Measurements from ENCODE around the gene USP2.

USP2 gene

GRCh38 chr11:119423509-119424254 lies 42.2 kb upstream of the USP2 start:
- Histone ChIP-seq H3K27ac (no peak overlapping the region), H3K4me1 (ENCODE audit: control insufficient read depth in 1 of 2, insufficient read depth in 1 of 2, low read depth in 1 of 2, low read length in 1 of 2) (no peaks in the 10 kb centered on the region), H3K27me3 (peaks cover 63% of the 10 kb centered on the region), H3K4me3 (ENCODE audit: low read depth in 1 of 2, low read length in 1 of 2) (no peak overlapping the region), H3K36me3 (no peaks in the 10 kb centered on the region), H3K9me3 (no peaks in the 10 kb centered on the region)
- no peak for TF ChIP-seq CTCF (IDR thresholded peaks at IDR 0.05)

- Histone ChIP-seq H3K27me3 (peaks cover 63% of the 10 kb centered on the region), H3K4me1 (ENCODE audit: control insufficient read depth in 1 of 2, insufficient read depth in 1 of 2, low read depth in 1 of 2, low read length in 1 of 2) (no peaks in the 10 kb centered on the region), H3K4me3 (ENCODE audit: low read depth in 1 of 2, low read length in 1 of 2) (no peak within 1 kb of the TSS), H3K27ac (no peak within 1 kb of the TSS), H3K36me3 (no peaks in the 10 kb centered on the region), H3K9me3 (no peaks in the 10 kb centered on the region)
- TF ChIP-seq CTCF (IDR thresholded peaks at IDR 0.05), result no peak
These were observed 41.5 kb upstream of the USP2 start, which contains the start of gene THY1 for GRCh38 chr11:119422809-119423508. Gene THY1, minus strand, starts transcription at chr11:119423172. Its CDS starts 2,267 bp downstream, at chr11:119420905.

- no peak for TF ChIP-seq CTCF (IDR thresholded peaks at IDR 0.05)
- no peak overlapping the region for H3K4me3 ChIP-seq (ENCODE audit: low read depth in 1 of 2, low read length in 1 of 2)
- peaks cover 63% of the 10 kb centered on the region for H3K27me3 ChIP-seq
- no peaks in the 10 kb centered on the region for H3K4me1 ChIP-seq (ENCODE audit: control insufficient read depth in 1 of 2, insufficient read depth in 1 of 2, low read depth in 1 of 2, low read length in 1 of 2)
- no peak overlapping the region for H3K27ac ChIP-seq
- H3K36me3 ChIP-seq, result no peaks in the 10 kb centered on the region
- H3K9me3 ChIP-seq, result no peaks in the 10 kb centered on the region
These were observed 40.7 kb upstream of the USP2 start for GRCh38 chr11:119421941-119422808.

- no peak for TF ChIP-seq CTCF (IDR thresholded peaks at IDR 0.05)
- Histone ChIP-seq H3K36me3 (no peaks in the 10 kb centered on the region), H3K27me3 (peaks cover 63% of the 10 kb centered on the region), H3K4me3 (ENCODE audit: low read depth in 1 of 2, low read length in 1 of 2) (no peak overlapping the region), H3K9me3 (no peaks in the 10 kb centered on the region), H3K4me1 (ENCODE audit: control insufficient read depth in 1 of 2, insufficient read depth in 1 of 2, low read depth in 1 of 2, low read length in 1 of 2) (no peaks in the 10 kb centered on the region), H3K27ac (no peak overlapping the region)
These were observed 39.9 kb upstream of the USP2 start for GRCh38 chr11:119421351-119421750.

GRCh38 chr11:119420631-119421030 lies 39.1 kb upstream of the USP2 start:
- Histone ChIP-seq H3K36me3 (no peaks in the 10 kb centered on the region), H3K27me3 (peaks cover 63% of the 10 kb centered on the region), H3K9me3 (no peaks in the 10 kb centered on the region), H3K27ac (no peak overlapping the region), H3K4me1 (ENCODE audit: control insufficient read depth in 1 of 2, insufficient read depth in 1 of 2, low read depth in 1 of 2, low read length in 1 of 2) (no peaks in the 10 kb centered on the region), H3K4me3 (ENCODE audit: low read depth in 1 of 2, low read length in 1 of 2) (no peak overlapping the region)
- no peak for TF ChIP-seq CTCF (IDR thresholded peaks at IDR 0.05)
